B cell (primary cell): ENCODE measurements around the gene ZNF804A.

Experiments
- EZH2 ChIP-seq: IDR thresholded peaks from 2 replicates; pipeline ENCODE4 v1.6.1; 2012; ENCODE audit warnings: borderline replicate concordance, low read depth, mild to moderate bottlenecking, moderate library complexity, low read length; ENCODE audit not compliant: insufficient read depth, poor library complexity, severe bottlenecking
- TF ChIP-seq, protein P1 (sequence below): fragments of 200-600 bp; IDR thresholded peaks from one replicate; pipeline ENCODE4 v1.8.0; 2022; ENCODE audit warnings: antibody characterized with exemption, mild to moderate bottlenecking

DNA sequence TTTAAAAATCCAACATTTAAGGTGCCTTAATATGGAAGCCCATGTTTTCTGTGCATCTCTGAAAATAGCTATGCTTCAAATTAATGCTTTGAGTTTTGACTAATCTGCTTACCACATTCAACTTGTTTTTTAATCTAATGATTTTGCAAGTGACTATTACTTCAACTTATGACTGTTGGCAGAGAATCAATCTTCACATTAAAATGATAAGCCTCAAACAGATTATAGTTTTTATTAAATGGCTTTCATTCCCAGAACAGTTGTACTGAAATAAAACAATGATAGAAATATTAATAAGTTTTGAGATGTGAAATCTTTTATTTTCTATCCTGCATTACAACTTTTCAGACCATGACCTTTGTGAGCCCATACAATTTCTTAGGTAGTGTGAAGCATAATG lies 347.5 kb downstream of the ZNF804A start:
- TF ChIP-seq, protein P1, sequence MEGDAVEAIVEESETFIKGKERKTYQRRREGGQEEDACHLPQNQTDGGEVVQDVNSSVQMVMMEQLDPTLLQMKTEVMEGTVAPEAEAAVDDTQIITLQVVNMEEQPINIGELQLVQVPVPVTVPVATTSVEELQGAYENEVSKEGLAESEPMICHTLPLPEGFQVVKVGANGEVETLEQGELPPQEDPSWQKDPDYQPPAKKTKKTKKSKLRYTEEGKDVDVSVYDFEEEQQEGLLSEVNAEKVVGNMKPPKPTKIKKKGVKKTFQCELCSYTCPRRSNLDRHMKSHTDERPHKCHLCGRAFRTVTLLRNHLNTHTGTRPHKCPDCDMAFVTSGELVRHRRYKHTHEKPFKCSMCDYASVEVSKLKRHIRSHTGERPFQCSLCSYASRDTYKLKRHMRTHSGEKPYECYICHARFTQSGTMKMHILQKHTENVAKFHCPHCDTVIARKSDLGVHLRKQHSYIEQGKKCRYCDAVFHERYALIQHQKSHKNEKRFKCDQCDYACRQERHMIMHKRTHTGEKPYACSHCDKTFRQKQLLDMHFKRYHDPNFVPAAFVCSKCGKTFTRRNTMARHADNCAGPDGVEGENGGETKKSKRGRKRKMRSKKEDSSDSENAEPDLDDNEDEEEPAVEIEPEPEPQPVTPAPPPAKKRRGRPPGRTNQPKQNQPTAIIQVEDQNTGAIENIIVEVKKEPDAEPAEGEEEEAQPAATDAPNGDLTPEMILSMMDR = no peak
- no peak for TF ChIP-seq EZH2
